Hematopoietic multipotent progenitor cell treated with erythropoietin and hydrocortisone succinate and interleukin-3 and kit ligand, for 4 days (in vitro differentiated cells): ENCODE results near the gene FAM241A.
A peak's percentile ranks its signal among the peaks of the same experiment; 100 is the strongest.
"Not testable (repeated sequence)": the region's sequence is repeated elsewhere in the genome, so short reads cannot be mapped to it uniquely, and the experiment has no call there.

Experiments
- DNase-seq: peaks from one replicate; pipeline ENCODE4 v3.0.0-alpha.2; 2015

Gene FAM241A

GRCh38 chr4:112145326-112145789, at the start of gene FAM241A:
Gene FAM241A (plus strand): TSS chr4:112145454. CDS start chr4:112145581, 127 bp downstream.
- peak; percentile 94 for DNase-seq

GRCh38 chr4:112098841-112099530, 46.3 kb upstream of the FAM241A start:
- no peak for DNase-seq

- peak; percentile 83 for DNase-seq
These were observed 45.5 kb upstream of the FAM241A start for GRCh38 chr4:112099701-112100297.

- DNase-seq: no peak
These were observed 42.3 kb upstream of the FAM241A start for GRCh38 chr4:112102875-112103370.

- no peak for DNase-seq
These were observed 39.9 kb upstream of the FAM241A start for GRCh38 chr4:112105201-112105969.

- peak; percentile 14 for DNase-seq
These were observed 35.7 kb upstream of the FAM241A start for GRCh38 chr4:112109360-112110058.

GRCh38 chr4:112110059-112110425, 35.2 kb upstream of the FAM241A start:
- no peak for DNase-seq

GRCh38 chr4:112111306-112111705, 33.9 kb upstream of the FAM241A start:
- no peak for DNase-seq

- DNase-seq: not testable (repeated sequence)
These were observed 33.2 kb upstream of the FAM241A start for GRCh38 chr4:112112095-112112494.

- DNase-seq: no peak
These were observed 32.6 kb upstream of the FAM241A start for GRCh38 chr4:112112590-112113170.

GRCh38 chr4:112113864-112114263, 31.4 kb upstream of the FAM241A start:
- no peak for DNase-seq

GRCh38 chr4:112114452-112114851, 30.8 kb upstream of the FAM241A start:
- no peak for DNase-seq

- DNase-seq: no peak
These were observed 26.4 kb upstream of the FAM241A start for GRCh38 chr4:112118742-112119352.

- DNase-seq: no peak
These were observed 25.9 kb upstream of the FAM241A start for GRCh38 chr4:112119353-112119783.

GRCh38 chr4:112120021-112120420, 25.2 kb upstream of the FAM241A start:
- DNase-seq: no peak

- no peak for DNase-seq
These were observed 19.8 kb upstream of the FAM241A start for GRCh38 chr4:112125416-112125815.

GRCh38 chr4:112127048-112127637, 18.1 kb upstream of the FAM241A start:
- no peak for DNase-seq

GRCh38 chr4:112127803-112128202, 17.5 kb upstream of the FAM241A start:
- no peak for DNase-seq

- no peak for DNase-seq
These were observed 16.8 kb upstream of the FAM241A start for GRCh38 chr4:112128452-112128851.

- no peak for DNase-seq
These were observed 14.3 kb upstream of the FAM241A start for GRCh38 chr4:112130906-112131305.

- DNase-seq: no peak
These were observed 8.7 kb upstream of the FAM241A start for GRCh38 chr4:112136551-112136950.

- no peak for DNase-seq
These were observed 6.7 kb upstream of the FAM241A start for GRCh38 chr4:112138538-112138937.
